Activated naive CD4-positive, alpha-beta T cell treated with anti-CD3 and anti-CD28 coated beads for 36 hours (primary cell): Measurements from ENCODE around the gene ZNF841. TPM values are rescaled to one million over a fixed set of nuclear protein-coding genes. Genes with fewer than 3 reads are reported as not detected.

ENCODE experiments used
- total RNA-seq, 2 experiments: library from RNA; stranded (reverse); gene quantifications; one replicate each; pipeline ENCODE4 v1.2.3, GENCODE V29; 2021

The ZNF841 gene
- total RNA-seq, 2 experiments from 2014 or later, result 13.3 to 15.5 TPM

Other genes starting within 250 kb of the ZNF841 start
- 1 to 10 TPM; 5.4 to 5.6 TPM for gene ZNF577, start 207.8 kb downstream of the ZNF841 start, total RNA-seq
- 10 to 100 TPM; 10.4 to 11.6 TPM for gene ZNF649, start 190.7 kb downstream of the ZNF841 start, total RNA-seq
- 1 to 10 TPM; 2.0 to 3.1 TPM for gene ZNF613, start 168.3 kb downstream of the ZNF841 start, total RNA-seq
- gene ZNF350, start 108.9 kb downstream of the ZNF841 start, total RNA-seq, result 1 to 10 TPM; 6.6 to 6.7 TPM
- 1 to 10 TPM; 6.8 to 7.9 TPM for gene ZNF615, start 87.6 kb downstream of the ZNF841 start, total RNA-seq
- gene ZNF614, start 67.4 kb downstream of the ZNF841 start, total RNA-seq, result 1 to 10 TPM; 7.5 to 8.2 TPM
- gene ZNF432, start 46.9 kb downstream of the ZNF841 start, total RNA-seq, result 1 to 10 TPM; 6.2 to 6.7 TPM
- gene ZNF616, start 44.2 kb upstream of the ZNF841 start, total RNA-seq, result 1 to 10 TPM; 7.6 to 8.7 TPM
- gene ZNF836, start 75.9 kb upstream of the ZNF841 start, total RNA-seq, result 10 to 100 TPM; 10.7 to 11.1 TPM
- 100 to 1,000 TPM; 228 to 232 TPM for gene PPP2R1A, start 94.3 kb upstream of the ZNF841 start, total RNA-seq
- gene ZNF766, start 173.8 kb upstream of the ZNF841 start, total RNA-seq, result 10 to 100 TPM; 22.3 to 23.6 TPM
- gene ZNF480, start 201.4 kb upstream of the ZNF841 start, total RNA-seq, result 1 to 10 TPM; 3.7 to 4.2 TPM
- under 1 TPM; 0.64 TPM for gene ZNF610, start 240.5 kb upstream of the ZNF841 start, total RNA-seq